ENCODE measurements around the gene SGMS1.

The SGMS1 gene

DNA sequence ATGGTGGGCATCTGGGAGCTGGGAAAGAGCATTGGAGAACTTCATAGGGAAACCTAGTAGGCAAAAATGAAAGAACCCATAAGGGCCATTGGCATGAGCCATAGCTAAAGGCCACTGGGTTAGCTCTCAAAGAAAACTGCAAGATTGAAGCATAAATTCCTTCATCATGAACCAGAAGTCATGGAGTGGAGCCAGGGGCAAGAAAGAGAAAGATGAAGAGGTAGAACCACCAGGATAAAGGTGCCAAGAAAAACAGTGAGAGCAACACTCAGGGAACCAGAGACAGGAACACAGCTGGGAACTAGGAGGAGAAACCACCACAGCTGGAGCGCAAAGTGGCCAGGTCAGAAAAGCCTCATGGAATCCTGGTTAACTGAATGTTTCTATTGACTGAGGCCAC lies 11.5 kb upstream of the SGMS1 start:
- no peak for DNase-seq
- Histone ChIP-seq H3K27ac (no peak overlapping the region), H3K4me1 (peaks cover 0 to 9% (median 2%) of the 10 kb centered on the region in 4 donors), H3K27me3 (no peaks in the 10 kb centered on the region), H3K36me3 (peaks cover 0 to under 1% (median 0%) of the 10 kb centered on the region in 3 donors), H3K9me3 (no peaks in the 10 kb centered on the region), H3K4me3 (no peak overlapping the region)
- intact Hi-C loops (cut with DNase I; ENCODE audit: low total_unique reads), result no loop called here
- TF ChIP-seq, protein P1, sequence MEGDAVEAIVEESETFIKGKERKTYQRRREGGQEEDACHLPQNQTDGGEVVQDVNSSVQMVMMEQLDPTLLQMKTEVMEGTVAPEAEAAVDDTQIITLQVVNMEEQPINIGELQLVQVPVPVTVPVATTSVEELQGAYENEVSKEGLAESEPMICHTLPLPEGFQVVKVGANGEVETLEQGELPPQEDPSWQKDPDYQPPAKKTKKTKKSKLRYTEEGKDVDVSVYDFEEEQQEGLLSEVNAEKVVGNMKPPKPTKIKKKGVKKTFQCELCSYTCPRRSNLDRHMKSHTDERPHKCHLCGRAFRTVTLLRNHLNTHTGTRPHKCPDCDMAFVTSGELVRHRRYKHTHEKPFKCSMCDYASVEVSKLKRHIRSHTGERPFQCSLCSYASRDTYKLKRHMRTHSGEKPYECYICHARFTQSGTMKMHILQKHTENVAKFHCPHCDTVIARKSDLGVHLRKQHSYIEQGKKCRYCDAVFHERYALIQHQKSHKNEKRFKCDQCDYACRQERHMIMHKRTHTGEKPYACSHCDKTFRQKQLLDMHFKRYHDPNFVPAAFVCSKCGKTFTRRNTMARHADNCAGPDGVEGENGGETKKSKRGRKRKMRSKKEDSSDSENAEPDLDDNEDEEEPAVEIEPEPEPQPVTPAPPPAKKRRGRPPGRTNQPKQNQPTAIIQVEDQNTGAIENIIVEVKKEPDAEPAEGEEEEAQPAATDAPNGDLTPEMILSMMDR (IDR thresholded peaks at IDR 0.05), result no peak

DNA sequence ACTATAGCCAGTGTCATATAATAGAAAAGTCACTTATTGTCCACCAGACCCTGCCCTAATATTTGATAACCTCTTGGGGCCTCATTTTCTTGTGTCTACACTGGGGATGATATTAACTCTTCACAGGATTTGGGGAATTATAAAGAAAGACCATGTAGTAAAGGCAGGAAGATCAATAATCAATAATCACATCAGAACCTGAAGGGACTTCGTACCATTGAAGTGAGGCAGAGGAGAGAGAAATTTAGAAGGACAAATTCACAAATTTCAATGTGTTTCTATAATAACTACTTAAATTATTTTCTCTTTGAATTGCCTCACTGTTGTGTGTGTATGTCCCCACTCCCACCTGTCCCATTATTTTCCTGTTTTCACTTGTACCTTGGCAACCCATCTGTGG lies 10.7 kb upstream of the SGMS1 start:
- no peak overlapping the region for H3K27ac ChIP-seq
- peaks cover 0 to 8% (median 0%) of the 10 kb centered on the region in 3 donors for H3K36me3 ChIP-seq
- intact Hi-C loops (cut with DNase I; ENCODE audit: low total_unique reads), result no loop called here
- no peaks in the 10 kb centered on the region for H3K27me3 ChIP-seq
- no peak overlapping the region for H3K4me3 ChIP-seq
- H3K9me3 ChIP-seq, result no peaks in the 10 kb centered on the region
- peaks cover 0 to 9% (median 2%) of the 10 kb centered on the region in 4 donors for H3K4me1 ChIP-seq
- DNase-seq, result no peak
- TF ChIP-seq, protein P1 (IDR thresholded peaks at IDR 0.05), result no peak

GRCh38 chr10:50631052-50631451 lies 7.3 kb upstream of the SGMS1 start:
- Histone ChIP-seq H3K27ac (no peak overlapping the region), H3K36me3 (peaks cover 0 to 8% (median 0%) of the 10 kb centered on the region in 3 donors), H3K4me3 (no peak overlapping the region), H3K9me3 (no peaks in the 10 kb centered on the region), H3K4me1 (peaks cover 0 to 11% (median 3%) of the 10 kb centered on the region in 4 donors), H3K27me3 (no peaks in the 10 kb centered on the region)
- TF ChIP-seq, protein P1 (IDR thresholded peaks at IDR 0.05), result no peak
- intact Hi-C loops (cut with DNase I; ENCODE audit: low total_unique reads), result no loop called here
- no peak for DNase-seq

DNA sequence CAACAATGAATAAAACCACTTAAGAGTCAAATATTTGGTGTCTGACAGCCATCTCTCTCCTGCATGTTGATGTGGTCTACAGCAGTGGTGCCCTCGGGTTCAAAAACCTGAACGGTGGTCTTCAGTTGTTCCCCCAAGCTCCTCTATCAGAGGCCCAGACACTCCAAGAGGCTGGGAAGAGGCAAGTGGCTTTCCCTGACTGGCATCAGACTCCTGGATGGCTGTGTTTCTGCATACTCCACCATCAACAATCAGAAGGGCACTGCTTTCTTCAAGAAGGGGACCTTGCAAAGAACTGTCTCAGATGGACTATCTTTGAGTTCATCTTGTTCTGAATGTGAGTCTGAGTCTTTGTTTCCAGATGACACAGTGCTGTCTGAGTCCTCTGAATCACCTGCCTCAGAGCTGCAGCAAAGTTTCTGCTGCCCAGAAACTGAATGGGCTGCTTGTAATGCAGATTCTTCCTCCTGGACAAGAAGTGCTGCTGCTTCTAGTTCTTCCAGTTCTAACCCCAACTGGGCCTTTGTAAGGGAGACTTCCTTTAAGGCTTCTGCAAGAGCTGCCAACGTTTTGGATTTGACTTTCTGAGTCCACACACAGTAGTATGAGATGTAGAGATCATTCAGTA lies 5.9 kb upstream of the SGMS1 start:
- Histone ChIP-seq H3K36me3 (peaks cover 0 to 8% (median 0%) of the 10 kb centered on the region in 3 donors), H3K27ac (no peak overlapping the region), H3K27me3 (no peaks in the 10 kb centered on the region), H3K4me1 (peaks cover 0 to 7% (median 3%) of the 10 kb centered on the region in 4 donors), H3K4me3 (no peak overlapping the region), H3K9me3 (no peaks in the 10 kb centered on the region)
- TF ChIP-seq, protein P1 (IDR thresholded peaks at IDR 0.05), result no peak
- intact Hi-C loops (cut with DNase I; ENCODE audit: low total_unique reads), result loop anchor here (5.0 to 10.0 kb wide), 4 partner anchors 77 to 565 kb away; partner anchors contain the start of gene WASHC2A
- no peak for DNase-seq

DNA sequence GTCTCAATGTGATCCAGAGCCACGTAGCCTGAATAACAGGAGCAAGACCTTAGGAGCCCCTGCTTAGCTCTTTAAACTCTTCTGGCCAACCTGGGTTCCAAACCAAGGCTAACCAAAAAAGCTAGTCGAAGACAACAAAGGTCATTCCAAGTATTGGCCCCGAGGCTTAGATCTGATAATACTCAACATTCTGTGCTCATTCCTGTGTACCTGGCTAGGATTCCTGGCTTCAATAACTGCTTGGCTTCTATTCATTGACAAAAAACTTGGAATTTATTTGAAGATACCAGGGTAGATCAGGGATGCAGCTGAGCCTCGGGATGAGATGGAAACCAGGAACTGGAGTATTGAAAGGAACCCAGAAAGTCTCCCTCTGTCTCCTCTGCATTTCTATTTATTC lies 4.1 kb upstream of the SGMS1 start:
- Histone ChIP-seq H3K27ac (no peak overlapping the region), H3K36me3 (peaks cover 0 to 8% (median 0%) of the 10 kb centered on the region in 3 donors), H3K4me1 (peaks cover 0 to 7% (median 3%) of the 10 kb centered on the region in 4 donors), H3K4me3 (no peak overlapping the region), H3K9me3 (no peaks in the 10 kb centered on the region), H3K27me3 (no peaks in the 10 kb centered on the region)
- no peak for DNase-seq
- TF ChIP-seq, protein P1 (IDR thresholded peaks at IDR 0.05), result no peak
- intact Hi-C loops (cut with DNase I; ENCODE audit: low total_unique reads), result loop anchor here (5.0 to 10.0 kb wide), 4 partner anchors 76 to 563 kb away; partner anchors contain the start of gene WASHC2A
